Activated T-helper 1 cell treated with anti-CD3 and anti-CD28 coated beads, Interleukin-2, amount 50 U/mL, for 16 hours (primary cell): ENCODE data around the gene TMED7.
"Not testable (repeated sequence)": the region's sequence is repeated elsewhere in the genome, so short reads cannot be mapped to it uniquely, and the experiment has no call there.

Source experiments
- DNase-seq, 2 donors: peaks; one replicate each; pipeline ENCODE4 v3.0.0-alpha.2; 2020; ENCODE audit warnings: low read depth in 1 of 2, low spot score in 1 of 2

Gene TMED7

DNA sequence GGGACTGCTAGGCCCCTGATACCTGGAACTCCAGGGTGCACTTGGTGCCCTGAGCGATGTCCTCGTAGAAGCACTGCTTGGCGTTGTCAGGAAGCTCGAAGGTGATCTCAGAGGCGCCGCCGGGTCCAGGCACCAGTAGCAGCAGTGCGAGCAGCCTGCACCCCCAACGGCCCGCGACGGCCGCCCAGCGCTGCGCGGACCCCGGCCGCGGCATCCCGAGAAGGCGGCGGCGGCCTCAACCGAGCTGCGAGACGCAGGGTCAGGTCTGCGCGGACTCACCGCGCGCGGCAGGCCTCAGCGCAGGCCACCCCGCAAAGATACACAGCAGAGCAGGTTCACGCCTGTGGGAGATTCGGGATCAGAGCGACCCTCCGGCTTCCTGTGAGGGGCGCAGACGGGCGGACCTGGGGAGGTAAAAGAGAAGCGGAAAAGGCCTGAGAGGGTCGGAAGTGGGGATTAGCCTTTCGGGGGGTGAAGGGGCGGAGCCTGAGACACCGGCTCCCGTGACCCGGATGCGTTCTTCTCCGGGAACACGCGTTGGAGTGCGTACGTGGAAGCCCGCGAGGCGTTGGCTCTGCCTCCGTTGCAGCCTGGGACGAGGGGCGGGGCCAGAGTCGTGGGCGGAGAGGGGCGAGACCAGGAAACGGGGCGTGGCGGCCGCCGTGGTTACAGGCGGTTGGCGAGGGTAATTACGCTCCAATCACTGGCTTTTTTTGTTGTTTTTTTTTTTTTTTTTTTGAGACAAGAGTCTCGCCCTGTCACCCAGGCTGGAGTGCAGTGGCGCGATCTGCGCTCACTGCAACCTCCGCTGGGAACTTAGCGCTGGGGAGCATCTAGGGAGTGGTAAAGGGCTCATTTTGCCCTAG, at the start of gene TMED7:
Gene TMED7, minus strand, starts transcription at position 458 of the 866 bp plus-strand sequence. Its CDS starts 244 bp downstream, at position 214.
- peak; percentile 99 to 100 for DNase-seq

- DNase-seq = not testable (repeated sequence)
Measured at GRCh38 chr5:115674782-115675181, 48.9 kb upstream of the TMED7 start.

- DNase-seq = no peak
Measured at GRCh38 chr5:115673596-115673995, 47.8 kb upstream of the TMED7 start.

- no peak for DNase-seq
Measured at GRCh38 chr5:115671939-115672338, 46.1 kb upstream of the TMED7 start.

DNA sequence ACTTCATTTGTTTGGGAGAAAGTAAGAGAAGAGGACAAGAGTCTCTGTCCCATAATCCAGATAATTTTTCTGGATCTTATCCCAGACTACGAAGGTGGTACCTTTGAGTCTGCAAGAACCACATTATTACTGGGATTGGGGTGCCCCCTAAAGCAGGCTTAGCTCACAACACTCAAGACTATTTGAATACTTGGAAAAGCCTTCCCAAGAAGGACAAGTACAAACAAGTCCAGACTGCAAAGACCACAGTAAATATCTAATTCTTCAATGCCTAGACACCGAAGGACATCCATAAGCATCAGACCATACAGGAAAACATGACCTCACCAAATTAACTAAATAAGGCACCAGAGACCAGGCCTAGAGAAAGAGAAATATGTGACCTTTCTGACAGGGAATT, 40.2 kb upstream of the TMED7 start:
- no peak for DNase-seq

- DNase-seq = no peak
Measured at GRCh38 chr5:115661563-115661962, 35.7 kb upstream of the TMED7 start.

- DNase-seq = no peak
Measured at GRCh38 chr5:115661101-115661500, 35.3 kb upstream of the TMED7 start.

GRCh38 chr5:115657881-115658233, 32.0 kb upstream of the TMED7 start:
- DNase-seq = no peak

DNA sequence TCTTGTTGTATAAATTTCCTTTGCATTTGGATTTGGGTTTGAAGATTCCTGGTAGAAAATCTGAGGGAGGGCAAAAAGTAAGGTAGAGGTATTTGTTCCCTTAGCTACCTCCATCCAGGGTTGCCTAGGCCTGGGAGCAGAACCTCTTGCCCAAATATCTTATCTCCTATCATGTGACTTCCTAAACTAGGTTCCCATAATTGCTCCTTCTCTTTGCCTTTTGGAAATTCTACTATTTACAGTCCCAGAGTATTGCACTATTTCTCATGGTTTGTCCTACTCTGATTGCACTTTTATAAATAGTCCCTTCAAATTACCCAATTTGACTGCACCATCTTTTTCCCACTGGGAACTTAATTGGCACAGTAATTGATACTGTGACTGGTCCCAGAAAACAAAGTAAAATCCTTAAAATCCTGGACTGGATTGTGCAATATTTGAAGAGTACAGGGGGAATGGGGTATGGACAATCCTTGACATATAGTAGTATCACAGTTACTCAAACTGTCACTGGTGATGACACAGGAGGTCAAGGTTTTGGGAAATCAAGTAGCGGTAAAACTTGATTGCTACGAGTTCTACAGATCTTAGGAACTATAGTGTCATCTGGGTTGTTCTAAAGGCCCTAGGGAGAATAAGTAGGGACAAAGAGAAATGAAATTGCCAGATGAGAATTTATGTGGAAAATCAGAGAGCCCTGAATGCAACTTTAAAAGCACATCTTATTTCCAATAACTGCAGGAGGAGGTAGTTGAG, 31.5 kb upstream of the TMED7 start:
- no peak for DNase-seq

DNA sequence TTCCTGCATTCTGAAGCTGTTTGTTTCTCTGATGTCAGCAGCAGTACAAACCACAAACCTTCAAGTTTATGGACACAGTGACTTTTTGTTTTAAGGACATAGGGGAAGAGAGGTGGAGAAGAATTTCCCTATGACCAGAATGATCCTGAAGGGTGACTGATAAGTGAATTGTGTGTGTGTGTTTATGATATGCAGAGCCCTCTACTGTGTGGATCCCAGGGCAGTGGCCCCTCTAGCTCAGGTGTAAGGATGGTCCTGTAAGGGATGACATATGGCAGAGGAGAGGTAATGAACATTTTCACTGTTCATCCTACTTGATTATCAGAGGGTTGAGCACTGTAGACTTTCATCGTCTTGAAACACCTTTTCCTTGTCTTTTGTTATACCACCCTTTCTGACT, 30.6 kb upstream of the TMED7 start:
- no peak for DNase-seq

- no peak for DNase-seq
Measured at GRCh38 chr5:115655994-115656393, 30.2 kb upstream of the TMED7 start.

DNA sequence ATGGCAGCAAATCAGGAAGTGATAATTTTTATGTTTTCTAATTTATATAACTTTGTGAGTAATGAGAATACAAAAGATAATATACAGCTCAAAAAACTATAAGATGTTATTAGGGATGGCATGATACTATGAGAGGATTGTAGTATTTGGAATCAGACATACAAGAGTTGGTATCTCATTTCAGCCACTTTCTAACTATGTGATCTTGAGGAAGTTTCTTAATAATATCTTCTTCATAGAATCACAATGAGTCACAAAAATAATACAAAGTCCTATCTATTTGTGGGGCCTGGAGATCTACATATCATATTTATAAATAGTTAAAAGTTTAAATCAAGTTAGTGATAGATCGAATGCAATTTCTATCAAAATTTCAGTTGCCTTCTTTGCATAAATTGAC, 23.7 kb upstream of the TMED7 start:
- DNase-seq = no peak

- no peak for DNase-seq
Measured at GRCh38 chr5:115648056-115648455, 22.2 kb upstream of the TMED7 start.

DNA sequence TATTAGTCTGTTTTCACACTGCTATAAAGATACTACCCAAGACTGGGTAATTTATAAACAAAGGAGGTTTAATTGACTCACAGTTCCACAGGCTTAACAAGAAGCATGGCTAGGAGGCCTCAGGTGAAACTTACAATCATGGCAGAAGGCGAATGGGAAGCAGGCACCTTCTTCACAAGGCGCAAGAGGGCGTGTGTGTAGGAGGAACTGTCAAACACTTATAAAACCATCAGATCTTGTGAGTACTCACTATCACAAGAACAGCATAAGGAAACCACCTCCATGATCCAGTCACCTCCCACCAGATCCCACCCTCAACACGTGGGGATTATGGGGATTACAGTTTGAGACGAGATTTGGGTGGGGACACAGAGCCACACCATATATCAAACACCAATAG, 19.6 kb upstream of the TMED7 start:
- not testable (repeated sequence) for DNase-seq

DNA sequence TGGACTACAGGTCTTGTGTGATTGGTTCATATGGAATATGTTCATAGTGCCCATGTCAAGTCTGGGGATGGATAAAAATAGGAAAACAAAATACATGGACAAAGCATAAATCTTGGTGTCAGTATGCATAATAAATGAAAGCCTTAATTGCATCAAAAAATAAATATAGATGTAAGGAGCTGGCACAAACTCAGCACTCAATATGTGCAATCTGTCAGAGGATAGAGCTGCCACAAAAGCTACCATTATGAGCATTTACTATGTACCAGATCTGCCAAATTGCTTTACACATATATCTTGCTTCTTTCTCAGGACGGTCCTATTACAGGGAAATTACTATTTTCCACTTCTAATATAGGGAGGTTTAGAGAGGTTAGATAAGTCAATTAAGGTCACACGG, 18.2 kb upstream of the TMED7 start:
- DNase-seq = no peak

- DNase-seq = no peak
Measured at GRCh38 chr5:115641948-115642347, 16.1 kb upstream of the TMED7 start.

- no peak for DNase-seq
Measured at GRCh38 chr5:115640274-115640673, 14.4 kb upstream of the TMED7 start.

DNA sequence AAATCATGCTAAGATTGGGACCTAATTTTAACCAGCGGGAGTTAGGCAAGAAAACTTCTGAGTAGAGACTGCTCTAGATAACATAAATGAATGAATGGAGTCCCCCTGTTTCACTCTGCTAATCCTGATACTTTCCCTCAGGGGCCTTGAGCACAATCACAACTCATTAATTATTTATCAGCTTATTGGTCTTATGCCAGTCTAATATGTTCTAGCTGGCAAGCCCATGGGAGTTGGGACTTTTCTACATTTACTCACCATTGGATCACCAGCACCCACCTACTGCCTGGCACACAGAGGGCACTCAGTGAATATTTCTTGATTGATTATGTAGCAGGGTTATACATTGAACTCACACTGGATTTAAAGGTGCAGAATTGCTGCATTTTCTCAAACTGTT, 13.5 kb upstream of the TMED7 start:
- no peak for DNase-seq

DNA sequence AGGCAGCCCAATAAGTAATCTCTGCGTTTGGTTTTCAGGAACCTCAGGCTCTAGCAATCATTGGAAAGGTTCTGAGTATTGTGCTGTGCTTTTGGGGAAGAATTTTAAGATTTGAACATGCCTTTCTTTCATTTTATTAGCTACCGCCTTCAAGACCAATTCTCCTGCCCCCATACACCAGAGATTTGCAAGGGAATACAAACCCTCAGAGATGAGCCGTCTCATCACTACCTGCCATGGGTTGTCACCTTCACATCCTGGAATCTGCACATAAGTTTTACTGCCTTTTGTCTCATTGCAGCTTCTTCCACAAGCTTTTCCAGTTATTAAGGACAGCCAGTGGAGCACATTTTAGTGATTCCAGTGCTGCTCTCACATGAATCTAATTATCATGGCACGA, 11.7 kb upstream of the TMED7 start:
- no peak for DNase-seq

GRCh38 chr5:115636008-115636407, 10.2 kb upstream of the TMED7 start:
- DNase-seq = no peak

- peak; percentile 61 to 72 for DNase-seq
Measured at GRCh38 chr5:115634343-115635132, 8.7 kb upstream of the TMED7 start.

DNA sequence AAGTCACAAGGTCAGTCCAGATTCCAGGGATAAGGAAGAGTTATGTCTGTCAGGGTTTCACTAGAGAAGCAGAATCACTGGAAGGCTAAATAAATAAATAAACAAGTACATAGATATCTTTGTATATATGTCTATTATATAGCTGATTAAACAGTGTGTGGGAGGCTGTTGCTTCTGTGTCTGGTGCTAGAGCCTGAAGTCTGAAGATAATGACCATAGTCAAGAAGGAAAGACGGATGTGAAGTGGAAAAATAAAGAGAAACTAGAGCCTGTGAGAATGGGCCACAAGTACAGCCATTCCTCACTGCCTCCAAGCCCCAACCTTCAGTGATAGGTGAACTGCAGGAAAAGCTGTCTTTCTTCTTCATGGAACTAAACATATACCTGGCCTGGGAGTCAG, 4.1 kb upstream of the TMED7 start:
- DNase-seq = no peak
